Measurements from ENCODE around the gene SRGAP2C.
"Not testable (repeated sequence)": the region's sequence is repeated elsewhere in the genome, so short reads cannot be mapped to it uniquely, and the experiment has no call there.

The SRGAP2C gene

DNA sequence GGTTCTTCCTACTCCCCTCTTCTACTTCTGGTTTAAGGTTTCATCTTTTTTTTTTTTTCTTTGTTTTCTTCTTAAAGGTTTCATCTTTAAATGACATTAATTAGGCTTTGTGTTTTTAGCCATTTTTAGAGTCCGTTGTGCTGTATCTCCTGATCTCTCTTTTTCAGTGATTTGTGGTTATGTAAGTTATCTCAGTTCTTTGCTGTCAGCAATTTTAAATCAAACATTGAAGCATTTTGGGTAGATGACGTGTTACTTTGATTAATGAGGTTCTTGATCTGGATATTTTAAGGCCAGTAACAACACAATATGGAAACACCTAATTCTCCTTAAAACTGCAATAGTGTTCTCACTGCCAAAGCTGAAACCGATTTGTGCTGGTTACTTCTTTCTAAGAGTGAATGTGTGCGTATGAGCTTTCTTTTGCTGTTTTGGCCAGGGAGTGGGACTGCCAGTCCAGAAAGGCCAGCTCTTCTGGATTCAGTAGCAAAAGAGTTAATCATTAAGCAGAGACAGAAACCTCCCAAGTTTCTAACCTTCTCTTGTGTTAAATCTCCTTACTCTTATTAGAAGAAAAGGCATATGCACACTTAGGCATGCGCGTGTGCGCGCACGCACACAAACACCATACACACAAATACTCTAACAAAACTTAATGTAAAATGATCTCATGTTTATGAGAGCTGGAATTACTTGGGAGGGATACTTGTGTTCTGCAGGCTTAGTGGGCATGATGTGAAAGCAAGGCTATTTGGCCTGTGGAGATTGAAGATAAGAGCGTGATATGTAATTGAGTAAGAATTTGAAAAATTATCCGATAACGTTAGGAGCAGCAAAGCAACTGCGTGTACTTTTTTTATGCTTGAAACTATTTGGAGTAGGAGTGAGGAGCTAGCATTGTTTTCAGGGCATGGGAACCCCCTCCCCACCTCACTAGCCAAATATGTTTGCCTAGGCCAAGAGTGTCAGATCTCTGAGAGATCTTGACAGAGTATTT lies 16.5 kb downstream of the SRGAP2C start:
- H3K27me3 ChIP-seq (ENCODE audit: low read depth); in situ Hi-C loops (cut with MboI; ENCODE audit: low sequenced_read_pairs); DNase-seq (ENCODE audit: low spot score in 2 of 2); H3K36me3 ChIP-seq (replicated peaks); H3K4me1 ChIP-seq; H3K9me3 ChIP-seq; H3K4me3 ChIP-seq: not testable (repeated sequence)

GRCh38 chr1:121202986-121203385 lies 18.2 kb downstream of the SRGAP2C start:
- in situ Hi-C loops (cut with MboI; ENCODE audit: low sequenced_read_pairs); DNase-seq (ENCODE audit: low spot score in 2 of 2); H3K9me3 ChIP-seq; H3K4me1 ChIP-seq; H3K4me3 ChIP-seq; H3K36me3 ChIP-seq (replicated peaks); H3K27me3 ChIP-seq (ENCODE audit: low read depth): not testable (repeated sequence)

- H3K9me3 ChIP-seq; H3K4me1 ChIP-seq; H3K4me3 ChIP-seq; in situ Hi-C loops (cut with MboI; ENCODE audit: low sequenced_read_pairs); H3K36me3 ChIP-seq (replicated peaks); DNase-seq (ENCODE audit: low spot score in 2 of 2); H3K27me3 ChIP-seq (ENCODE audit: low read depth): not testable (repeated sequence)
Measured at GRCh38 chr1:121205786-121206711, 21.3 kb downstream of the SRGAP2C start.

DNA sequence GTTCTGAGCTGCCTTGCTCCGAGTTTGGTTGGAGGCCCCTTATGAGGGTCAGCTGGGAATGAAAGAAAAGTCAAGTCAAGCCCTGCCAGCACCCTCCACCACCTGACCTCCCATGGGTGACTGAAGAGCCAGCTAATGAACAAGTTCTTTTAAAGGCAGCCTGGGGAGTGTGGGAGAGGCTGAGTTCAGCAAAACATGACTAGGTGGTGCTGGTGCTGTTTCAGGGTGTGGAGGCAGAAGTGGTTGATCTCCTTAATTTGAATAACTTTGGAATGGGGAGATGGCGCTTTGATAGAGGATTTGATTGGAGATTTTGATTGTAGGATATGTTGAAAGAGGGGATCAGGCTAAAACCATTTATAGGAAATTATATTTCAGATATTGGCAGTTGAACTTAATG lies 22.6 kb downstream of the SRGAP2C start:
- H3K4me1 ChIP-seq; H3K27me3 ChIP-seq (ENCODE audit: low read depth); H3K36me3 ChIP-seq (replicated peaks); H3K9me3 ChIP-seq; in situ Hi-C loops (cut with MboI; ENCODE audit: low sequenced_read_pairs); H3K4me3 ChIP-seq; DNase-seq (ENCODE audit: low spot score in 2 of 2): not testable (repeated sequence)

- DNase-seq (ENCODE audit: low spot score in 2 of 2); H3K27me3 ChIP-seq (ENCODE audit: low read depth); H3K4me3 ChIP-seq; H3K9me3 ChIP-seq; in situ Hi-C loops (cut with MboI; ENCODE audit: low sequenced_read_pairs); H3K36me3 ChIP-seq (replicated peaks); H3K4me1 ChIP-seq: not testable (repeated sequence)
Measured at GRCh38 chr1:121208375-121208774, 23.6 kb downstream of the SRGAP2C start.

DNA sequence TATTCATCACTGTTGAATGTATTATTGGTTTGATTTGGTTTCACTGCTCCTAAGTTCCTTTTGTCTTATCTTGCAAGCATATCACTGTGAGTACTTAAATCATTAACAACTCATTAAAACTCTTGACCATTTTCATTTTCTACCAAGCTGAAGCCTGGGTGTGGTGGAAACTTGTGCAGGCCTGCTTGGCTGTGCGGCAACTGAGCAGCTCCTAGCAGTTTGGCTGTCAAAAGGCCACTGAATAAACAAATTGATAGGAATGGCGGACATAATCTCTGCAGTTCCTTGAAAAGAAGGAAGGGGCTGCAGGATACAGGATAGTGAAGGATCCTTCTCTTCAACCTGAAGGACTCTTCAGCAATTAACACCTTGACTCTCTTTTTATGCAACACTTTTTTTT lies 26.0 kb downstream of the SRGAP2C start:
- H3K36me3 ChIP-seq (replicated peaks); H3K9me3 ChIP-seq; H3K4me3 ChIP-seq; H3K27me3 ChIP-seq (ENCODE audit: low read depth); DNase-seq (ENCODE audit: low spot score in 2 of 2); H3K4me1 ChIP-seq; in situ Hi-C loops (cut with MboI; ENCODE audit: low sequenced_read_pairs): not testable (repeated sequence)

DNA sequence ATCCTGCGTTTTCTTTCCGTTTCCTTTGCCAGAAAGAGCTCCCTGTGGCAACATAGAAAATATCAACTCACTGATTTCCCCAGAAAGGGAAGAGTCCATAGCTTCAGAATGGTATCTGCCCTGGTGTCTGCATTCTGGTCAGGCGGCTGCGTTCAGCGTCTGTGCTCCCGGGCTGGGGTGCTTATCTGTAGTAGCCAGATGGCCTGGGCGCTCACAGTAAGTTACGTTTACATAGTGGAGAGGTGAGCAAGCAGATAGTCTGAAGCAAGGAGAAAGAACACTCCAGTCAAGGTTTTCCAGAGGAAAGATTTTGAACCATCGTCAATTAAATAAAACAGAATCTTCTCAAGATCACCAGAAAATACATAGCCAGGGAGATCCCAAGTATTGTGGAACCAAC lies 28.7 kb downstream of the SRGAP2C start:
- in situ Hi-C loops (cut with MboI; ENCODE audit: low sequenced_read_pairs); H3K9me3 ChIP-seq; H3K4me3 ChIP-seq; H3K36me3 ChIP-seq (replicated peaks); H3K4me1 ChIP-seq; H3K27me3 ChIP-seq (ENCODE audit: low read depth); DNase-seq (ENCODE audit: low spot score in 2 of 2): not testable (repeated sequence)

DNA sequence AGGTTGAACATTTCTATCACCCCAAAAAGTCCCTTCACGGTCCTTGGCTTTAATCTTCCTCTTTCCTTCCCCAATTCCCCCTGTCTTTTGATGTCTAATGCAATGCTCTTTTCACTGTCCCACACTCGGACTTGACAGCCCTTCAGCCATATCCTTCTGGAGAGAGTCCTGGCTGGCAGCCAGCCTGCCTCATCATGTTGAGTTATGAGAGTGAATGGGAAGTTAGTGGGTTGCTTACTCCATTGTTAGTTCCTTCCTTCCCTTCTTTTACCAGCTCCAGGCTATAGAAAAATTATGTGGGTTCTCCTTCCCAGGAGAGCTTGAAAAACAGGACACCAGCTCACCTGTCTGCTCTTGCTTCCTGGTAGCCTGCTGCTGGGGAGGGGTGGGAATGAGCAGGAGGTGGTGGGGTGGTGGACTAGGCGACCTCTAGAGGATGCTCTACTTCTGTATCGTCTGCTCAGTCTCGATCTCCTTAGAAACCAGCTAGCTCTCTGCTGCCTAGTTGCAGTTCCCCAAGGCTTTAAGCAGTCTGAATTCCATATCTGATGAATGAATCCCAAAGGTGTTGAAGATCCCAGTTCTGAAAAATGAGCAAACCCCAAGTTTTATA lies 29.9 kb downstream of the SRGAP2C start:
- in situ Hi-C loops (cut with MboI; ENCODE audit: low sequenced_read_pairs); H3K4me1 ChIP-seq; H3K4me3 ChIP-seq: not testable (repeated sequence)

DNA sequence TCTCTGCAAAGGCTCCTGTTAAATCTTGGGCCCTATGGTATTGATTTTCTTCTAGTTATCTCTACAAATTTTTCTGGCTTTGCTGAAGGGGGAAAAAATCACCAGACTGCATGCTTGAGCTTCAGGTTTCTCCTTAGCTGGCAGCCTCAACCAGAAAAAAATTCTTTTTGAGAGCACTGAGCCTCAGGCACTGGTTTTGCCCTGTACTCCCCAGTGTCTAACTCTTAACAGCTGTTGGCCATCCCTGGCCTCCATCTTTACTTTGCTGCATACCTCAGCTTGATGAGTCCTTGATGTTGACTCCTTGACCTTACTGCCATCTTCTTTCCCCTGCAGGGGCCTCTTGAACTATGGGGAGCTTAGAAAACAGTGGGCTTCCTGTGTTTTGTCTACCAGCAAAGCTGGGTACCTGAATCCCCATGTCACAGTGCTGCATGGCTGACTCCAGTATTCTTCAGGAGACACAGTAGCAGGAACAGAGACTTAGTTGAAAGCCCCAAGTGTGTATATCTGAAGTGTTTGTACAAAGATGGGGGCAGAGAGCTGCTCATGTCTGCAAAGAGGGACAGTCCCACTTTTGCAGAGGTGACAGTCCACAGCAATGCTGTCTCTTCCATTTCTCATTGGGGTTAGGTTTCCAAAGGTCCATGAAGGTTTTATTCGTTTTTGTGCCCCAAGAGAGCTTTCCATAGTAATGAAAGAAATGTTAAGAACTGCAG lies 31.1 kb downstream of the SRGAP2C start:
- H3K4me1 ChIP-seq; DNase-seq (ENCODE audit: low spot score in 2 of 2); H3K36me3 ChIP-seq (replicated peaks); H3K27me3 ChIP-seq (ENCODE audit: low read depth); H3K9me3 ChIP-seq; H3K4me3 ChIP-seq; in situ Hi-C loops (cut with MboI; ENCODE audit: low sequenced_read_pairs): not testable (repeated sequence)

More for the DNA sequence above, 29.9 kb downstream of the SRGAP2C start:
- DNase-seq (ENCODE audit: low spot score in 2 of 2); H3K36me3 ChIP-seq (replicated peaks); H3K9me3 ChIP-seq; H3K27me3 ChIP-seq (ENCODE audit: low read depth): not testable (repeated sequence)

DNA sequence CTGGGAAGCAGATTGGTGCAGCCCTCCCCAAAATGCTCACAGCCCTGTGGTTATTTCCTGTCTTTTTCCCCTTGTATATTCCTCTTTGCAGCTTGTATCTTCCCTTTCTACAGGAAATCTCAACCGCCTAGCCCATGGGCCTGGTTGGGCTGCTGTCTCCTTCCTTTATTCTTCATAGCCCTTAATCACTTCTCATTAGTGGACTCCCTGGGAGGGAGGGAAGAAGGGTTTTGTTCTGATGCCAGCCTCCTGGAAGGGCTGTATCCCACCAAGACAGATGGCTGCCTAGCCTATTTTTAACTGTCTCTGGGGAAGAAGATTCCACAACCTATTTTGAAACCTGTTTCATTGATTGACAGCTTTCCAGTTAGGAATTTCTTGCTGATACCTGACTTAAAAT lies 31.9 kb downstream of the SRGAP2C start:
- H3K4me3 ChIP-seq; H3K27me3 ChIP-seq (ENCODE audit: low read depth); H3K9me3 ChIP-seq; H3K4me1 ChIP-seq; H3K36me3 ChIP-seq (replicated peaks); in situ Hi-C loops (cut with MboI; ENCODE audit: low sequenced_read_pairs); DNase-seq (ENCODE audit: low spot score in 2 of 2): not testable (repeated sequence)

GRCh38 chr1:121221770-121222169 lies 37.0 kb downstream of the SRGAP2C start:
- H3K4me1 ChIP-seq; H3K4me3 ChIP-seq; H3K9me3 ChIP-seq; H3K36me3 ChIP-seq (replicated peaks); DNase-seq (ENCODE audit: low spot score in 2 of 2); H3K27me3 ChIP-seq (ENCODE audit: low read depth); in situ Hi-C loops (cut with MboI; ENCODE audit: low sequenced_read_pairs): not testable (repeated sequence)

- H3K27me3 ChIP-seq (ENCODE audit: low read depth); DNase-seq (ENCODE audit: low spot score in 2 of 2); H3K36me3 ChIP-seq (replicated peaks); H3K4me1 ChIP-seq; H3K9me3 ChIP-seq; in situ Hi-C loops (cut with MboI; ENCODE audit: low sequenced_read_pairs); H3K4me3 ChIP-seq: not testable (repeated sequence)
Measured at GRCh38 chr1:121224714-121225113, 39.9 kb downstream of the SRGAP2C start.

DNA sequence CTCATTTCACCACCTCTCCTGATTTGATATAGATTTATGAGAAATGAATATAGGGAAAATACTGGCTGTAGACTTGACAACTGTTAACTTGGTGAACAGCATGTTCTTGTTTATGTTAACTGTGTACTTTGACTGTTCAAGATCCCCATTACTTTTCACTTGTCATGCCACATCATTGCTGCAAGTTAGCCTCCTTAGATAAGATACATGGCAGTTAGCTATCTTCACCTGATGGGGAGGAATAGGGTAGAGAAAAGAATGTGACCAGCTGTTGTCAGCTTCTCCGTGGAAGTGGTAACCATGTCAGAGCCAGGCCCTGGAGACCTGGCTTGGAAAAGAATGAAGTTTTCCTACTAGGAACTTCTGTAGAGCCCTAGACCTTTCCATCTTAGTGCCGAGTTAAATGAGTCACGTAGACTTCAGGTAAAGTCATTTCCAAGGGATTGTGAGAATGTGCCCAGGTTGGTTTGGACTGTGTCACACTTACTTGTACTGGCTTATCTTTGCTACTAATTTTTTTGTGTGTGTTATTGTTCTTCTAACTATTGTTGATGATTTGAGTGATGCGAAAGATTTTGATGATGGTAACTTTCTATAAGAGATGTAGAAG lies 41.6 kb downstream of the SRGAP2C start:
- H3K36me3 ChIP-seq (replicated peaks); H3K9me3 ChIP-seq; H3K4me3 ChIP-seq; DNase-seq (ENCODE audit: low spot score in 2 of 2); in situ Hi-C loops (cut with MboI; ENCODE audit: low sequenced_read_pairs); H3K27me3 ChIP-seq (ENCODE audit: low read depth); H3K4me1 ChIP-seq: not testable (repeated sequence)

Data from HAP-1 (cell line).